GM21360 (cell line): ENCODE data around the gene GDNF.

Experiments used
- ATAC-seq: cut with Tn5 transposase; IDR thresholded peaks from one replicate; pipeline ENCODE4 v1.9.1; 2021; ENCODE audit warnings: mild to moderate bottlenecking, moderate library complexity; ENCODE audit not compliant: unreplicated experiment

GDNF gene

GRCh38 chr5:37847978-37848425 lies 8.2 kb upstream of the GDNF start:
- peak; percentile 61 for ATAC-seq

- ATAC-seq: no peak
Measured at GRCh38 chr5:37846786-37847310, 7.0 kb upstream of the GDNF start.

- no peak for ATAC-seq
Measured at GRCh38 chr5:37844009-37844408, 4.2 kb upstream of the GDNF start.

- ATAC-seq: no peak
Measured at GRCh38 chr5:37842048-37842447, 2.2 kb upstream of the GDNF start.

- no peak for ATAC-seq
Measured at GRCh38 chr5:37841203-37841602, 1.4 kb upstream of the GDNF start.

GRCh38 chr5:37840053-37841034 lies 503 bp upstream of the GDNF start:
- no peak for ATAC-seq

- ATAC-seq: no peak
Measured at GRCh38 chr5:37838933-37839341, 904 bp downstream of the GDNF start.

GRCh38 chr5:37838152-37838932 lies 1.5 kb downstream of the GDNF start:
- no peak for ATAC-seq

- peak; percentile 66 for ATAC-seq
Measured at GRCh38 chr5:37837414-37838032, 2.3 kb downstream of the GDNF start.

- peak; percentile 14 for ATAC-seq
Measured at GRCh38 chr5:37836592-37837413, 3.0 kb downstream of the GDNF start.

- no peak for ATAC-seq
Measured at GRCh38 chr5:37836235-37836591, 3.6 kb downstream of the GDNF start.

- no peak for ATAC-seq
Measured at GRCh38 chr5:37835380-37835973, 4.4 kb downstream of the GDNF start.

- no peak for ATAC-seq
Measured at GRCh38 chr5:37834542-37835379, 5.1 kb downstream of the GDNF start.

GRCh38 chr5:37833990-37834389 lies 5.9 kb downstream of the GDNF start:
- ATAC-seq: no peak

- ATAC-seq: no peak
Measured at GRCh38 chr5:37831821-37832534, 7.9 kb downstream of the GDNF start.

- ATAC-seq: no peak
Measured at GRCh38 chr5:37830348-37830747, 9.5 kb downstream of the GDNF start.

GRCh38 chr5:37825334-37825915 lies 14.4 kb downstream of the GDNF start:
- ATAC-seq: no peak
